ENCODE results near the gene FOXE3.

FOXE3 gene

GRCh38 chr1:47390843-47391242, 25.2 kb upstream of the FOXE3 start:
- no peaks in the 10 kb centered on the region for H3K9me3 ChIP-seq (ENCODE audit: low read length)

GRCh38 chr1:47393141-47393540, 22.9 kb upstream of the FOXE3 start:
- Histone ChIP-seq H2AFZ (ENCODE audit: low read depth, low read length) (no peak overlapping the region), H3K27me3 (ENCODE audit: insufficient read depth, low read length) (no peaks in the 10 kb centered on the region), H3K9me3 (ENCODE audit: low read length) (no peaks in the 10 kb centered on the region), H3K36me3 (ENCODE audit: insufficient read depth, low read length) (no peaks in the 10 kb centered on the region), H3K4me1 (ENCODE audit: insufficient read depth, low read length) (no peaks in the 10 kb centered on the region), H3K4me3 (ENCODE audit: low read length) (no peak overlapping the region)

More at GRCh38 chr1:47390843-47391242, 25.2 kb upstream of the FOXE3 start:
- no peak overlapping the region for H3K4me3 ChIP-seq (ENCODE audit: low read length)
- no peaks in the 10 kb centered on the region for H3K36me3 ChIP-seq (ENCODE audit: insufficient read depth, low read length)
- H3K4me1 ChIP-seq (ENCODE audit: insufficient read depth, low read length), result no peaks in the 10 kb centered on the region
- H2AFZ ChIP-seq (ENCODE audit: low read depth, low read length), result no peak overlapping the region
- H3K27me3 ChIP-seq (ENCODE audit: insufficient read depth, low read length), result no peaks in the 10 kb centered on the region

- Histone ChIP-seq H3K4me3 (ENCODE audit: low read length) (no peak overlapping the region), H2AFZ (ENCODE audit: low read depth, low read length) (no peak overlapping the region), H3K9me3 (ENCODE audit: low read length) (no peaks in the 10 kb centered on the region), H3K4me1 (ENCODE audit: insufficient read depth, low read length) (no peaks in the 10 kb centered on the region), H3K36me3 (ENCODE audit: insufficient read depth, low read length) (no peaks in the 10 kb centered on the region), H3K27me3 (ENCODE audit: insufficient read depth, low read length) (no peaks in the 10 kb centered on the region)
These were observed 20.7 kb upstream of the FOXE3 start for GRCh38 chr1:47395433-47395832.

- no peaks in the 10 kb centered on the region for H3K36me3 ChIP-seq (ENCODE audit: insufficient read depth, low read length)
- H3K4me1 ChIP-seq (ENCODE audit: insufficient read depth, low read length), result no peaks in the 10 kb centered on the region
- no peaks in the 10 kb centered on the region for H3K9me3 ChIP-seq (ENCODE audit: low read length)
- peaks cover 8% of the 10 kb centered on the region for H3K27me3 ChIP-seq (ENCODE audit: insufficient read depth, low read length)
- no peak overlapping the region for H2AFZ ChIP-seq (ENCODE audit: low read depth, low read length)
- H3K4me3 ChIP-seq (ENCODE audit: low read length), result no peak overlapping the region
These were observed 19.4 kb upstream of the FOXE3 start for GRCh38 chr1:47396671-47397196.

- no peak overlapping the region for H3K4me3 ChIP-seq (ENCODE audit: low read length)
- H2AFZ ChIP-seq (ENCODE audit: low read depth, low read length), result no peak overlapping the region
- no peaks in the 10 kb centered on the region for H3K4me1 ChIP-seq (ENCODE audit: insufficient read depth, low read length)
- H3K27me3 ChIP-seq (ENCODE audit: insufficient read depth, low read length), result peaks cover 26% of the 10 kb centered on the region
- no peaks in the 10 kb centered on the region for H3K9me3 ChIP-seq (ENCODE audit: low read length)
- H3K36me3 ChIP-seq (ENCODE audit: insufficient read depth, low read length), result no peaks in the 10 kb centered on the region
These were observed 16.8 kb upstream of the FOXE3 start for GRCh38 chr1:47399138-47399845.

- Histone ChIP-seq H3K4me1 (ENCODE audit: insufficient read depth, low read length) (no peaks in the 10 kb centered on the region), H2AFZ (ENCODE audit: low read depth, low read length) (no peak overlapping the region), H3K9me3 (ENCODE audit: low read length) (no peaks in the 10 kb centered on the region), H3K36me3 (ENCODE audit: insufficient read depth, low read length) (no peaks in the 10 kb centered on the region), H3K27me3 (ENCODE audit: insufficient read depth, low read length) (peaks cover 26% of the 10 kb centered on the region), H3K4me3 (ENCODE audit: low read length) (no peak overlapping the region)
These were observed 16.3 kb upstream of the FOXE3 start for GRCh38 chr1:47399846-47400155.

- no peak overlapping the region for H3K4me3 ChIP-seq (ENCODE audit: low read length)
- no peaks in the 10 kb centered on the region for H3K4me1 ChIP-seq (ENCODE audit: insufficient read depth, low read length)
- H3K9me3 ChIP-seq (ENCODE audit: low read length), result no peaks in the 10 kb centered on the region
- H3K36me3 ChIP-seq (ENCODE audit: insufficient read depth, low read length), result no peaks in the 10 kb centered on the region
- no peak overlapping the region for H2AFZ ChIP-seq (ENCODE audit: low read depth, low read length)
- peaks cover 39% of the 10 kb centered on the region for H3K27me3 ChIP-seq (ENCODE audit: insufficient read depth, low read length)
These were observed 14.3 kb upstream of the FOXE3 start for GRCh38 chr1:47401761-47402160.

GRCh38 chr1:47402591-47402990, 13.5 kb upstream of the FOXE3 start:
- Histone ChIP-seq H3K9me3 (ENCODE audit: low read length) (no peaks in the 10 kb centered on the region), H3K4me1 (ENCODE audit: insufficient read depth, low read length) (no peaks in the 10 kb centered on the region), H3K27me3 (ENCODE audit: insufficient read depth, low read length) (peaks cover 41% of the 10 kb centered on the region), H2AFZ (ENCODE audit: low read depth, low read length) (no peak overlapping the region), H3K4me3 (ENCODE audit: low read length) (no peak overlapping the region), H3K36me3 (ENCODE audit: insufficient read depth, low read length) (no peaks in the 10 kb centered on the region)

- H3K4me1 ChIP-seq (ENCODE audit: insufficient read depth, low read length), result no peaks in the 10 kb centered on the region
- H3K36me3 ChIP-seq (ENCODE audit: insufficient read depth, low read length), result no peaks in the 10 kb centered on the region
- H3K4me3 ChIP-seq (ENCODE audit: low read length), result no peak overlapping the region
- H3K27me3 ChIP-seq (ENCODE audit: insufficient read depth, low read length), result peaks cover 48% of the 10 kb centered on the region
- no peaks in the 10 kb centered on the region for H3K9me3 ChIP-seq (ENCODE audit: low read length)
- no peak overlapping the region for H2AFZ ChIP-seq (ENCODE audit: low read depth, low read length)
These were observed 12.7 kb upstream of the FOXE3 start for GRCh38 chr1:47403321-47403910.

GRCh38 chr1:47405697-47406096, 10.4 kb upstream of the FOXE3 start:
- no peaks in the 10 kb centered on the region for H3K36me3 ChIP-seq (ENCODE audit: insufficient read depth, low read length)
- H3K4me3 ChIP-seq (ENCODE audit: low read length), result no peak overlapping the region
- H2AFZ ChIP-seq (ENCODE audit: low read depth, low read length), result no peak overlapping the region
- no peaks in the 10 kb centered on the region for H3K4me1 ChIP-seq (ENCODE audit: insufficient read depth, low read length)
- H3K9me3 ChIP-seq (ENCODE audit: low read length), result no peaks in the 10 kb centered on the region
- peaks cover 65% of the 10 kb centered on the region for H3K27me3 ChIP-seq (ENCODE audit: insufficient read depth, low read length)

- H3K4me3 ChIP-seq (ENCODE audit: low read length), result no peak overlapping the region
- H3K27me3 ChIP-seq (ENCODE audit: insufficient read depth, low read length), result peaks cover 69% of the 10 kb centered on the region
- H3K9me3 ChIP-seq (ENCODE audit: low read length), result no peaks in the 10 kb centered on the region
- no peaks in the 10 kb centered on the region for H3K4me1 ChIP-seq (ENCODE audit: insufficient read depth, low read length)
- no peaks in the 10 kb centered on the region for H3K36me3 ChIP-seq (ENCODE audit: insufficient read depth, low read length)
- no peak overlapping the region for H2AFZ ChIP-seq (ENCODE audit: low read depth, low read length)
These were observed 9.1 kb upstream of the FOXE3 start for GRCh38 chr1:47406966-47407365.

GRCh38 chr1:47407481-47407880, 8.6 kb upstream of the FOXE3 start:
- Histone ChIP-seq H3K36me3 (ENCODE audit: insufficient read depth, low read length) (no peaks in the 10 kb centered on the region), H2AFZ (ENCODE audit: low read depth, low read length) (no peak overlapping the region), H3K4me1 (ENCODE audit: insufficient read depth, low read length) (no peaks in the 10 kb centered on the region), H3K4me3 (ENCODE audit: low read length) (no peak overlapping the region), H3K27me3 (ENCODE audit: insufficient read depth, low read length) (peaks cover 66% of the 10 kb centered on the region), H3K9me3 (ENCODE audit: low read length) (no peaks in the 10 kb centered on the region)

GRCh38 chr1:47409311-47410067, 6.6 kb upstream of the FOXE3 start:
- Histone ChIP-seq H3K9me3 (ENCODE audit: low read length) (no peaks in the 10 kb centered on the region), H2AFZ (ENCODE audit: low read depth, low read length) (no peak overlapping the region), H3K27me3 (ENCODE audit: insufficient read depth, low read length) (peaks cover 68% of the 10 kb centered on the region), H3K4me1 (ENCODE audit: insufficient read depth, low read length) (no peaks in the 10 kb centered on the region), H3K4me3 (ENCODE audit: low read length) (no peak overlapping the region), H3K36me3 (ENCODE audit: insufficient read depth, low read length) (no peaks in the 10 kb centered on the region)

All from neuron (in vitro differentiated cells).